Measurements from ENCODE around the gene OTOG.

GRCh38 chr11:17695454-17696441 is 148.7 kb downstream of the OTOG start:
- TF ChIP-seq CTCF (conservative IDR thresholded peaks at IDR 0.05) (no peak), EZH2 (IDR thresholded peaks at IDR 0.05; ENCODE audit: low read depth) (no peak)
